ENCODE data around the gene BCAS3.

GRCh38 chr17:61379457-61380216 lies 702.0 kb downstream of the BCAS3 start:
- TF ChIP-seq CTCF (IDR thresholded peaks at IDR 0.05) (no peak), POLR2A (IDR thresholded peaks at IDR 0.05) (no peak)
